ENCODE data around the gene GINS1. TPM values are rescaled to one million over a fixed set of nuclear protein-coding genes. Genes with fewer than 3 reads are reported as not detected.
A peak's percentile ranks its signal among the peaks of the same experiment; 100 is the strongest.

Gene GINS1
- total and polyA plus RNA-seq, 2 of the 13 experiments (the other 11 are each of a cell fraction or from before 2014, with no cell fraction given) = 14.6 to 59.9 TPM

- TF ChIP-seq MNT (IDR thresholded peaks at IDR 0.05) = peak; percentile 19; the same call in 1 of the 2 replicates
- no peak for TF ChIP-seq ZNF850 (CRISPR knock-in tag; conservative IDR thresholded peaks at IDR 0.05)
- no peak for TF ChIP-seq KDM4B (CRISPR knock-in tag; IDR thresholded peaks at IDR 0.05)
- no peak for TF ChIP-seq KAT2B (IDR thresholded peaks at IDR 0.05; ENCODE audit: borderline replicate concordance, low read depth, low read length)
- TF ChIP-seq MED1 (CRISPR knock-in tag; IDR thresholded peaks at IDR 0.05) = peak; percentile 57; the same call in 1 of the 2 replicates
- TF ChIP-seq ZNF564 (CRISPR knock-in tag; IDR thresholded peaks at IDR 0.05) = 0 out of 2 replicates have a peak, but pooled peaks have one; percentile 52
- no peak for TF ChIP-seq ZNF337 (CRISPR knock-in tag; IDR thresholded peaks at IDR 0.05; ENCODE audit: borderline replicate concordance, low read depth)
- no peak for TF ChIP-seq MLLT10 (CRISPR knock-in tag; IDR thresholded peaks at IDR 0.05)
- TF ChIP-seq RFX1 (IDR thresholded peaks at IDR 0.05) = no peak
- peak; percentile 100 for TF ChIP-seq ZNF609 (CRISPR knock-in tag; IDR thresholded peaks at IDR 0.05; ENCODE audit: borderline replicate concordance)
- peak; percentile 31; the same call in 1 of the 2 replicates for TF ChIP-seq EHMT2 (IDR thresholded peaks at IDR 0.05; ENCODE audit: borderline replicate concordance, low read depth, low read length)
- no peak for TF ChIP-seq PBX3 (CRISPR knock-in tag; IDR thresholded peaks at IDR 0.05; ENCODE audit: borderline replicate concordance)
- TF ChIP-seq SIX4 (CRISPR knock-in tag; IDR thresholded peaks at IDR 0.05) = no peak
- no peak for TF ChIP-seq EED (CRISPR knock-in tag; IDR thresholded peaks at IDR 0.05)
- no peak for TF ChIP-seq ZNF557 (CRISPR knock-in tag; IDR thresholded peaks at IDR 0.05)
- TF ChIP-seq ZNF230 (CRISPR knock-in tag; IDR thresholded peaks at IDR 0.05) = 0 out of 2 replicates have a peak, but pooled peaks have one; percentile 49
- no peak for TF ChIP-seq RBM39 (IDR thresholded peaks at IDR 0.05; ENCODE audit: low read depth, low read length, poor library complexity, severe bottlenecking)
- TF ChIP-seq DPF2 (CRISPR knock-in tag; IDR thresholded peaks at IDR 0.05; ENCODE audit: borderline replicate concordance, low read depth) = peak; percentile 55
- no peak for TF ChIP-seq ZNF576 (CRISPR knock-in tag; IDR thresholded peaks at IDR 0.05)
- no peak for TF ChIP-seq SRF (IDR thresholded peaks at IDR 0.05; ENCODE audit: low read depth, low read length)
These were observed 29.1 kb upstream of the GINS1 start (continued) for GRCh38 chr20:25378189-25378883.

Data from HepG2 (cell line).